ENCODE measurements around the gene SARDH.

The SARDH gene

GRCh38 chr9:133638711-133639110 lies 99.4 kb downstream of the SARDH start (continued):
- TF ChIP-seq PRDM2 (tag by site-specific recombination; IDR thresholded peaks at IDR 0.05; ENCODE audit: borderline replicate concordance) (no peak), ZNF324 (tag by site-specific recombination; IDR thresholded peaks at IDR 0.05) (no peak), ZNF146 (tag by site-specific recombination; IDR thresholded peaks at IDR 0.05) (no peak), ZBTB48 (tag by site-specific recombination; IDR thresholded peaks at IDR 0.05) (no peak), BCL6B (tag by site-specific recombination; IDR thresholded peaks at IDR 0.05) (no peak), ZNF664 (tag by site-specific recombination; IDR thresholded peaks at IDR 0.05) (no peak), ZNF416 (tag by site-specific recombination; IDR thresholded peaks at IDR 0.05) (no peak), ZNF513 (tag by site-specific recombination; IDR thresholded peaks at IDR 0.05) (no peak), ZNF585B (tag by site-specific recombination; IDR thresholded peaks at IDR 0.05) (no peak), ZNF2 (tag by site-specific recombination; IDR thresholded peaks at IDR 0.05) (no peak)

GRCh38 chr9:133638076-133638475 lies 100.1 kb downstream of the SARDH start:
- ChIA-PET CTCF (interaction anchor here (0.5 to 0.6 kb wide), 3 partner anchors 10 to 607 kb away, joined by 3 to 5 read pairs (median 5); partner anchors contain the start of genes GTF3C5 and SARDH), POLR2A (no interaction called here)
- Histone ChIP-seq H3K4me3 (ENCODE audit: low read depth, low read length) (no peak overlapping the region), H3K36me3 (ENCODE audit: control insufficient read depth in 2 of 2, insufficient read depth in 1 of 2, low read length in 2 of 2) (no peaks in the 10 kb centered on the region), H3K27ac (ENCODE audit: extremely low read depth, low read depth, low read length) (no peak overlapping the region), H3K9me3 (ENCODE audit: control insufficient read depth, insufficient read depth, low read depth, low read length) (no peaks in the 10 kb centered on the region), H3K4me1 (ENCODE audit: control insufficient read depth, insufficient read depth, low read length) (no peaks in the 10 kb centered on the region)
- TF ChIP-seq SCRT2 (tag by site-specific recombination; IDR thresholded peaks at IDR 0.05) (no peak), KLF7 (tag by site-specific recombination; IDR thresholded peaks at IDR 0.05; ENCODE audit: borderline replicate concordance) (no peak), ZNF560 (tag by site-specific recombination; IDR thresholded peaks at IDR 0.05; ENCODE audit: borderline replicate concordance) (no peak), OVOL3 (tag by site-specific recombination; IDR thresholded peaks at IDR 0.05) (no peak), GLIS2 (tag by site-specific recombination; IDR thresholded peaks at IDR 0.05) (no peak), ZNF514 (tag by site-specific recombination; IDR thresholded peaks at IDR 0.05) (no peak), OSR2 (tag by site-specific recombination; IDR thresholded peaks at IDR 0.05) (no peak), HOXD13 (CRISPR knock-in tag; IDR thresholded peaks at IDR 0.05; ENCODE audit: borderline replicate concordance) (no peak), YY1 (tag by site-specific recombination; IDR thresholded peaks at IDR 0.05) (no peak), ZNF362 (tag by site-specific recombination; IDR thresholded peaks at IDR 0.05) (no peak), ZBTB11 (tag by site-specific recombination; conservative IDR thresholded peaks at IDR 0.05; ENCODE audit: low read depth) (no peak), ZNF174 (tag by site-specific recombination; IDR thresholded peaks at IDR 0.05) (no peak), ZNF704 (tag by site-specific recombination; IDR thresholded peaks at IDR 0.05) (no peak), PRDM1 (tag by site-specific recombination; IDR thresholded peaks at IDR 0.05) (no peak)

Data from HEK293 (cell line).